GM21723 (cell line): ENCODE data around the gene PHF24.
A peak's percentile ranks its signal among the peaks of the same experiment; 100 is the strongest.
"Not testable (repeated sequence)": the region's sequence is repeated elsewhere in the genome, so short reads cannot be mapped to it uniquely, and the experiment has no call there.

Source experiments
- ATAC-seq: cut with Tn5 transposase; IDR thresholded peaks from one replicate; pipeline ENCODE4 v1.9.1; 2021; ENCODE audit warnings: mild to moderate bottlenecking, moderate library complexity; ENCODE audit not compliant: unreplicated experiment

PHF24 gene

GRCh38 chr9:34957492-34958410 is at the start of gene PHF24:
PHF24 (plus strand) TSS chr9:34958285; CDS start chr9:34971299, 13,014 bp downstream.
- no peak for ATAC-seq

- ATAC-seq: no peak
These were observed 31.0 kb upstream of the PHF24 start for GRCh38 chr9:34927061-34927460.

DNA sequence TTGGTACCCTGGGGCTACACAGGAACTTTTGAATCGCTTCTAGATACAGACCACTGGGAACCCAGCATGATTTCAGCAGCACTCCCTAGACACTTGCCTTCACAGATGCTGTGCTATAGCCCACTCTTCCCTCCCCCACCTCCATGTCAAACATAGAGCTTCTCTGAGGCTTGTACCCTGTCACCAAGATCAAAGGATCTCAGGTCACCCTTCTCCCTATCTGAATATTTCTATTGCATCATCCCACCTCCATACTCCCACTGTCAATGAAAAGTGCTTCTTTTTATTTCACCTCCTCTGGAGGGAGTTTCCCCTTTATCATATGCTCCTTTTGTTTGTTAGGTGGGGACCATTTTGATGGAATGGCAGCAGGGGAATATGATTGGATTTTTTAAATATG is 29.2 kb upstream of the PHF24 start:
- no peak for ATAC-seq

DNA sequence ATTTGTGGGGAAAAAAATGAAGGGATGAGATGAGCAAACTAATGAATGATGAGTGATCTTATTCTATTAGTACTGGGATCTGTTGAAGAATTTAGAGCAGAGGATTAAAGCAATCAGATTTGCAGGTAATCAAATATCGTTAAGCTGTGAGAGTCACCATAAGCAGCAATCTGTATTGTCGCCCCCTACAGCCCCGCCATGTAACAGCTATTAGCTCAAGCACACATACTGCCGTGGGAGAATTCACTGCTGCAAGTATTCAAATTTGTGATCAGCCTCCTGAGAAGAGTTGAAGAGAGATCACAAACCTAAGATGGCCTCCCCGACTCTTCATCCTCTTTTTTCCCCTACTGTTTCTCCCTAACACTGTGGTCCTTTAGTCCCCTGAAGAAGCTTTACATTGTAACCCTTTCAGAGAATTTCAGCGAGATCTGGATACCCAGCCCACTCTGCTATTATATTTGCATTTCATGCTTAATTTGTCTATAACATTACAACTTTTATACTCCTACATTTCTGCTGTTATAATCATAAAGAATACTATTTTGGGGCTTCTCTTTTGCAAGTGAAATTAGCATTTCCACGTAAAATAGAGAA is 28.5 kb upstream of the PHF24 start:
- ATAC-seq: no peak

DNA sequence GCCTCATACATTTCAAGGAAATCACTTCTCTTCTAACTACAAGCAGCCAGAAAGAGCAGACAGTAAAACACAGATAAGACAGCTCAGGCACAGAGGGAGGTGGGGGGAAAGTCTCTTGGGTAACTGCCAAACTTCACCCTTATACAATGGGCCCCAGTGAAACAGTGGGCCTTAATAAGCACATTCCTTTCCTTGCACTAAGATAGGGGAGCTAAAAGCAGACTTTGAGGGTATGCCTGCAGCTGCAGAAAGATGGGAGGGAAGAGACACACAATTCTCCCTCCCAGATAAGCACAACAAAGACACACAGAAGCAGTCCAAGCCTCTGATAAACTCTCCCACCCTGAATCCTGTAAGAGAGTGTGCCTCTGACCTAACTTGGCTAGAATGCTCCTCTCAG is 18.1 kb upstream of the PHF24 start:
- ATAC-seq: not testable (repeated sequence)

GRCh38 chr9:34948451-34948850 is 9.6 kb upstream of the PHF24 start:
- ATAC-seq: no peak

DNA sequence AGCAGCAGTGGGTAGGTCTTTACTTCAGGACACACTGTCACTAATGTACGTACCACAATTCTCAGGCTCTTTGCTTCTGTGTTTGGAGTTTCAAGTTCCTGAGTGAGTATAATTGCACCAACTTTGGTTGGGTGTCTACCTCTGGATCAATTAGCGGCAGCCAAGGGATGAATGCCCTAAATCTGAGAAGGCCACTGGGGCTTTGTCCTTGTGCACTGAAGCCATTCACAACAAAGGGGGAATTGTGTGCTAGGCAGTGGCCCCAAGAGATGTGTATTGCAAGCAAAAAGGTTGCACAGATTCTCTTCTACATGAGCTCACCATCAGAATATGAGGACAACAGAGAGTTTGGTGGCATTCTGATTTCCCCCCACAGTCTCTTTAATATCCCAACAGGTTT is 3.9 kb upstream of the PHF24 start:
- no peak for ATAC-seq

DNA sequence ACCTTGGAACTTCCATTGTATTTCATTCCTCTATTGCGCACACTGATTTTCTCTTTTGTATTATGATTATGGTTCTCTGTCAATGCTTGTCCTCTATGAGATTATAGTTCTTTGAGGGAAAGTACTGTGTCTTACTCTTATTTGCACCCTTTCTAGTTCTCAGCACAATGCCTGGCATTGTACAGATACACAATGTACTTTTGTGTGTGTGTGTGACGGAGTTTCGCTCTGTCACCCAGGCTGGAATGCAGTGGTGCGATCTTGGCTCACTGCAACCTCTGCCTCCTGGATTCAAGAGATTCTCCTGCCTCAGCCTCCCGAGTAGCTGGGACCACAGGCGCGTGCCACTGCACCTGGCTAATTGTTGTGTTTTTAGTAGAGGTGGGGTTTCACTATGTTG is 2.0 kb upstream of the PHF24 start:
- not testable (repeated sequence) for ATAC-seq

DNA sequence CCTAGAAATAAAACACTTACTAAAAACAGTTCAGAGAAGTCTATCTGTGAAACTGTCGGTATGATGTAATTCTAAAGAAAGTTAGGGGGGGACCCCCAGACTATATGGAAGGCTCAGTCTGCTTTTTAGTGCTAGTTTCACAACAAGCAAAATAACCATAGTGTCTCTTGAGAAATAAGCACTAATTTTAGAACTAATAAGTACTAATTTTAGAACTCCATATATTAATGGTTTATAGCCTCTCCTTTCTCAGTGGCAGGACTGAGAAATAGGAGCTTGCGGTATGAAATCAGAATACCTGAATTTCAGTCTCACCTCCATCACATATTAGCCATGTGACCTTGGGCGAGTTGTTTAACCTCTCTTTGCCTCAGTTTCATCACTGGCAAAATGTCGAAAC is 1.4 kb upstream of the PHF24 start:
- ATAC-seq: peak; percentile 56

- ATAC-seq: no peak
These were observed 412 bp downstream of the PHF24 start for GRCh38 chr9:34958411-34958982.

- ATAC-seq: no peak
These were observed 1.4 kb downstream of the PHF24 start for GRCh38 chr9:34959461-34959860.

DNA sequence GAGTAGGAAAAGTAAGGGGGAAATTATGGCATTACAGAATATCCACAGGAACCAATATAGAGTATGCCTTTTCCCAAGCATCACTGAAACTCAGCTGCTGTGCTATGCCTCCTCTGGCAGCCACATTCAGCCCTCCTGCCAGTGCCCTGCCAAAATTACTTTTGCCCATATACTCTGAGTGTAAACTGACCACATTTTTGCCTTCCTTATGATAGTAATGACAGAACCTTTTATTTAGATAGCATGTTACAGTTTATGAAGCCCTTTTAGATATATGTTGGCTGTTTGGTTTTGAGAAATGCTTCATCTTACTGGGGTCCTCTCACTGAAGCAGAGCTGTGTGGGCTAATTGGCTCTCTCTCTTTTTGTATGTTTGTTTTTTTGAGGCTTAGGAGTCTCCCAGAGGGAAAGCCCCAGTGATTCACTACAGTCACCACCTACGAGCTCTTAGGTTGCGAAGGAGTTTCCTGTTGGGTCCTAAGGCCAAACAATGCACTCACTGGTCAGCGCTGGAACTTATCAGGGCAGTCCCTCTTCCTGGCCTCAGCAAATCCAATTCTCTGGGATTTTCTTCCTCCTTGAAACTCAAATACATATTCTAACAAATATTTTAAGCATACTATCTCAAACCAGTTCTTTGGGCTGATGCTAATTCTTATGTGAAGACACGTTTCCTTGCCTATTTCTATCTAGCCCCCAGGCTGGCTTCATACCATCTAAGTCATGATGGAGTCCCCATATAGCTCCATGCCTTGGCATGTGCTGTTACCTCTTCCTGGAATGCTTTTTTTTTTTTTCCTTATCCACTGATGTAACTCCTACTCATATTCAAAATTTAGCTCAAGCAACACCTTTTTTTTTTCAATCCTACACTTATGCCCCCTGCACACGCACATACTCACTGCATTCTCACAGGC is 3.7 kb downstream of the PHF24 start:
- peak; percentile 73 for ATAC-seq

DNA sequence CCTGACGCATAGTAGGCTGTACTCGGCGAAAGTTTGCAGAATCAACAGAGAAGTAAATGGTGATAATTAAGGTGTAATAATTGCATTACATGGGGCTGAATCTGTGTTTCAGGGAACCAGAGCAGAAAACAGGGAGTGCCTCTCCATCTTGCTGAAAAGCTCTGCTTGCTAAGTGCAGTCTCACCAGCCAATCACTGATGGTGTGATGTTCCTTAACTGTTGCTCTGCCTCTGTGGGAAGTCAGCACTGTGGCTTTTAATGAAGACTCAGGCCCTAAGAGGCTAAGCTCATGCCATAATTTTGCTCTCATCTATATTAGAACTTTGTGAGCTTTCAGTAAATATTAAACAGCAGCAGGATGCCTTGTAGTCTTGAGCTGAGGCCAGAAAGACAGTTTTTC is 4.5 kb downstream of the PHF24 start:
- no peak for ATAC-seq

GRCh38 chr9:34963552-34963951 is 5.5 kb downstream of the PHF24 start:
- no peak for ATAC-seq

GRCh38 chr9:34964458-34964857 is 6.4 kb downstream of the PHF24 start:
- ATAC-seq: no peak

- ATAC-seq: no peak
These were observed 13.2 kb downstream of the PHF24 start for GRCh38 chr9:34971146-34971811.

DNA sequence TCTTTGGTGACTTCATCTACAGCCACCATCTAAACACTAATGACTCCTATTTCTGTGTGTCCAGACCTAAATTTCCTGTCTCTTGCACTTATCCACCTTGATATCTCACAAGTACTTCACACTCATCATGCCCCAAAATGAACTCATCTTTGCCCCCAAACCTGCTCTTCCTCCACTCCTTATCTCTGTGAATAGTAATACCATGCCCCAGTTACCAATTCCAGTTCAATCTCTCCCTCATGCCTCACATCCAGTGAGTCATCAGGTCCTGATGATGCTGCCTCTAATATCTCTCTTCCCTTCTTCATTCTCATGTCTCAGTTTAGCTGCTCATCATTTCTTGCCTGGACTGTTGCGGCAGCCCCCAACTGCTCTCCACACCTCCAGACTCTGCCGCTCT is 16.6 kb downstream of the PHF24 start:
- ATAC-seq: no peak

DNA sequence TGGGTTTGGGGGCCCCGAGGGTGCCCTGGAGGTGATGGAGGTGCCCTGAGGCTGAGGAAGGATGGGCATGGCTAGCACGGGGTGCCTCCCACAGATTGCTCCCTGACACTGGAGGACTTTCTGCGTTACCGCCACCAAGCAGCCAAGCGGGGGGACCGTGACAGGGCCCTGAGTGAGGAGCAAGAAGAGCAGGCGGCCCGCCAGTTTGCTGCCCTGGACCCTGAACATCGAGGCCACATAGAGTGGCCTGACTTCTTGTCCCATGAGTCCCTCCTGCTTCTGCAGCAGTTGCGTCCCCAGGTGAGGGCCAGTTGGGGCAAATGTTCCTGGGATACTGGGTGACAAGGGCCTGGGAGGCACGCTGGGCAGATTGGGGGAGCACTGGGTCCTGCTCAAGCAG is 18.4 kb downstream of the PHF24 start:
- ATAC-seq: no peak

DNA sequence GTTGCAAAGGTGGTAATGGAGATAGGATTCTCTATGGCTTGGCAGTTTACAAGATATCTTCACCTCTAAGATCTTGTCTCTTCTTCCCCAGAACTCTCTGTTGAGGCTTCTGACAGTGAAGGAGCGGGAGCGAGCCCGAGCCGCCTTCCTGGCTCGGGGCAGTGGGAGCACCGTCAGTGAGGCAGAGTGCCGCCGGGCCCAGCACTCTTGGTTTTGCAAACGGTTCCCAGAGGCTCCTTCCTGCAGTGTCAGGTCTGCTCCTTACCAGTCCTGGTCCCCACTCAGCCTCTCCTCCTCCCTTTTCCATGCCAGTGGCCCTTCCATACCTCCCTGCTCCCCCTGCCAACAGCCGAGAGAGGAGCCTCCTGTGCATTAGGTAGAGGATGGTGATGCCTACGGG is 18.9 kb downstream of the PHF24 start:
- no peak for ATAC-seq

GRCh38 chr9:34980181-34980761 is 22.2 kb downstream of the PHF24 start:
- no peak for ATAC-seq
